Cerebellar nuclear complex (tissue), 1 donor: ENCODE data around the gene TNNT3.
"Not testable (repeated sequence)": the region's sequence is repeated elsewhere in the genome, so short reads cannot be mapped to it uniquely, and the experiment has no call there.

Source experiments
- DNase-seq, 2 experiments: peaks; one replicate each; lab custom pipeline; 2025; lab: John Stamatoyannopoulos, UW

The TNNT3 gene

DNA sequence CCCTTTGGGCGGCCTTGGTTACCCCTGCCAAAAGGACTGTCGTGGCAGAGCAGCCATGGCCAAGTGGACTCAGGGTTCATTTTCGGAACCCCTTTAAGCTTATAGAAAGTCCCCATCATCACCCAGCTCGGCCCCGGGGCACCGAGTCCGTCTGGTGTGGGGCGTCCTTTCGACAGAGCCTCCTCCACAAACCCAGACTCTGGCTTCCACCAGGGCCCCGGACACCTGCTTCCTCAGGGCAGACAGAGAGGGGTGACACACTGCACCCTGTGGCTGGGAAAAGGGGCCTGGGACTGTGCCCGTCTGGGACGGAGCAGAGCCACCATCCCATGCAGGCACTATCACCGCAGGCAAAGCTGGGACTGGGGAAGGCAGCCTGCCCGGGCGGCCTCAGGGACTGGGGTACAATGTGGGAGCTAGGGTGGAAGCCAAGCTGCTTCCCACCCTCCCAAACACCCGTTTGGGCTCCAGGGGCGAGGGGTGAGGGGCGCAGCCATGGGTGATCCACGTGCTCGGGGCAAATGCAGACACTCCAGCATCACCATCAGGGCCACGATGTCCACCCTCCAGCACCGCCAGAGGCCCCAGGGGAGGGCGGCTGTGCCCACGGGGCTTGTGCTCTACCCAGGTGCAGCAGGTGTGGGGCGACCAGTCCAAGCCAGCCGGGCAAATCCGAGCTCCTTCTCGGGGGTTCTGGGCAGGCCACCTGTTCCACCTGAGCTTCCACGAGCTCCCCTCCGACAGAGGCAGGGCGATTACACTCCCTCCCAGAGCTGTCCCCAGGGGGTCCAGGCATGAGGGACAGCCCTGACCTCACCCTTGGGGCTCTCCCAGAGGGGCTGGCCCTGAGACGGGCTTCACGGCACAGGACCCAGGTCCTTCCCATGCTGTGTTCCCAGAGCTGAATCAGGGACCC is 15.9 kb downstream of the TNNT3 start:
- DNase-seq, result no peak

DNA sequence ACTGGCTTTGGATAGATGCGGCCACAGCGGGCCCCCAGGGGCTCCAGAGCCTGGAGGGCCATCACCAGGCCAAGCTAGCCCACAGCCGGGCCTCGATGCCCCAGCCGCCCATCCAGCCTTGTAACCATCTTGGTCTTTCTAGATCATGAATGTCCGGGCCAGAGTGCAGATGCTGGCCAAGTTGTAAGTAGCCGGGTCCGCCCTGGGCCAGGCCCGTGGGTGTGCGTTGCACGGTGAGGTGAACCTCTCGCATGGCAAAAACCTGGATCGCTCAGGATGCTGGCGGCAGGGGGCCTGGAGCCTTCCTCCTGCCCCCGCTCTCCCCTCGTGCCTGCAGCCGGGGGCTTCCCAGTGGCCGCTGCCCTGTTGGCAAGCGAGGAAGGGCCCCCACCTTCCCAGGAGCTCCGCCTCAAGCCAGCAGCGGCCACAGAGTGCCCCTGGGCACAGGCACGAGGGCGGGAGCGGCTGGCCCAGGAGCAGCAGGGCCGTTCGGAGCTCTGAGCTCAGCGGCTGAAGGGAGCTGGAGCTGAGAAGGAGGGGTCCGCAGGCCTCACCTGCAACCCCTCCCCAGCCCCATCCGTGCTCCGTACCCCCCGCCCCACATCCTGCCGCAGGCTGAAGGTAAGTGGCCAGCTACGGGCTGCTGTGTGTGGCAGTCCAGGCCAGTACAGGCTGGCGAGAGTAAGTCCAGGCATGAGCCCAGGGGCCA is 16.7 kb downstream of the TNNT3 start:
- DNase-seq, result no peak

DNA sequence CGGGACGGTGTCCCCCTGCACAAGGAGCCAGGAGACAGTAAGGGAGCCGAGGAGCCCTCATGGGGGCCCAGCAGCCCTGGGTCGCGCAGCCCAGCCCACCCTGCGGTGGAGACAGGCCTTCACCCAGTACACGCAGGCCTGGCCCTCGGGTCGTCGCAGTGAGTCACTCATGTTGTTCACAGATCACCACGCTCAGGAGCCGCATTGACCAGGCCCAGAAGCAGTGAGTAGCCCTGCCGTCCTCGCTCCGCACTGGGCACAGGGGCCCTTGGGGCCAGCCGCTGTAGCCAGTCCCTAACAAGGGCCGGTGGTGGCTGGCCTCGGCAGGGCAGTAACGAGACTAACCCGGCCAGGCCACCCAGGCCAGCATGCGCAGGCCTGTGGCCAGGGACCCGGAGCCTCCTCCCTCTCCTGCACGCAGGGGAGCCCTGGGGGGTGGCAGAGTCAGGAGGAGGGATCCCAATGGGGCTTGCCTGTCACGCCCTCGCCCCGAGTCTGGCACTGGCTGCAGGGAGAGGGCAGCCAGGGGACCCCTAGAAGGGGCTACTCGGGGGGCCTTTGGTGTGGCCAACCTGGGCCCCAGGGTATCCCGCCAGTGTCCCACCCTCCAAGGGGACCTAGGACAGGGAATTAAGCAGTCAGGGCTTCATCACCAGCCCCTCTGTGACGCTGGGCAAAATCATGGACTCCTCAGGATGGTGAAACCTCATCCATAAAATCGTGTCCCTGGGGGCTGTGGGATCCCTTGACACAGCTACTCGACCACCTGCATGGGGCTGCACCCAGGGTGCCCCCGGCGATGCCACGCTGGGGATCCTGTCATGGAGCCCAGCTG is 17.5 kb downstream of the TNNT3 start:
- no peak for DNase-seq

DNA sequence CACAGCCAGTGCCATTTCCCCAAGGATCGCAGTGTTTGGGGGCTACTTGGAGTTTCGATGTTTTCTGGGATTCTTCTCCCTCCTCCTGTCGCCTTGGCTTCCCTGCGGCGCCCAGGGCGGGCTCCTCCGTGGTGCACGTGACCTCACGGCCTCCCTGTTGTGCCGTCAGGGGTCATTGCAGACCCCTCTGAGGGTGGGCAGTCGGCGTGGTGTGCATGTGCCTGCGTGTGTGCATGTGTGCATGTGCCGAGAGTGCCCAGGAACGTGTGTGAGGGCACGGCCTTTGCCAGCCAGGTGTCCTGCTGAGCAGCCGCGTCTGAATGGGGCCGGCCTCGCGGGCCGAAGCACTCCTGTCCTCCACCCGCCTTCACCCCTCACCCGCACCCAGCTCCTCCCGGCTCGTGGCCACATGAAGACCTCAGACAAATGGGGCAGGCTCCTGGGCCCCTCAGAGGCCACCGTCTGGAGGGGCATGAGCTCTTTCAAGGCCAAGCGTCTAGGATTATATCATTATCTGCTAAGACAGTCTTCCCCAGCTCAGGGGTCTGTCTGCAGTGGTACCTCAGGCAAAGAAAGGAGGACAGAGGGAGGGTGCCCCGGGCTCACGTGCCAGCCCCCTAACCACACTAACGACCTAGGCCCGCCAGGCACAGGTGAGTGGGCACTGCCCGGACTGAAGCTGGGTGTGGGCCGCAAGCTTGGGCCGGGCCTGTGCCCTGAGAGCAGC is 18.3 kb downstream of the TNNT3 start:
- DNase-seq, result no peak

DNA sequence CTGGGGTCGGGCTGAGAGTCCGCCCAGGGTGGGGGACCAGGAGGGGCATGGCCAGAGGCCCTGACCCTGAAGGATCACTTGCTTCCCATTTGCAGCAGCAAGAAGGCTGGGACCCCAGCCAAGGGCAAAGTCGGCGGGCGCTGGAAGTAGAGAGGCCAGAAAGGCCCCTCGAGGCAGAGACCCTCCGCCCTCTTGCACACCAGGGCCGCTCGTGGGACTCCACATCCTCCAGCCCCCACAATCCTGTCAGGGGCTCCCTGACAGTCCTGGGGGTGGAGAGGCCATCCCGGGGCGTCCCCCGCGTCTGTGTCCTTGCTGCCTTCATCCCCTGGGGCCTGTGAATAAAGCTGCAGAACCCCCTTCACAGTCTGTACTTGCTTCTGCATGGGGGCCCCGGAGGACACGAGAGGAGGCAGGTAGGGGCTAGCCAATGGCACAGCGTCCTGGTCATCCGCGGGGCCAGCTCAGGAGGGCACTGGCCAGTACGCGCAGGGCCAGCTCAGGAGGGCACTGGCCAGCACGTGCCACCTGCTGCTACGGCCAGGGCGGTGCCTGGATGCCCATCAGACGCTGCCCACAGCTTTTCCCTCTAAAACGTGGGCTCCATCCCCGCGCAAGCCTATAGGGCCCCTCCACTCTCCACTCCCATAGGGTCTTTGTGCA is 19.0 kb downstream of the TNNT3 start:
- DNase-seq, result no peak

DNA sequence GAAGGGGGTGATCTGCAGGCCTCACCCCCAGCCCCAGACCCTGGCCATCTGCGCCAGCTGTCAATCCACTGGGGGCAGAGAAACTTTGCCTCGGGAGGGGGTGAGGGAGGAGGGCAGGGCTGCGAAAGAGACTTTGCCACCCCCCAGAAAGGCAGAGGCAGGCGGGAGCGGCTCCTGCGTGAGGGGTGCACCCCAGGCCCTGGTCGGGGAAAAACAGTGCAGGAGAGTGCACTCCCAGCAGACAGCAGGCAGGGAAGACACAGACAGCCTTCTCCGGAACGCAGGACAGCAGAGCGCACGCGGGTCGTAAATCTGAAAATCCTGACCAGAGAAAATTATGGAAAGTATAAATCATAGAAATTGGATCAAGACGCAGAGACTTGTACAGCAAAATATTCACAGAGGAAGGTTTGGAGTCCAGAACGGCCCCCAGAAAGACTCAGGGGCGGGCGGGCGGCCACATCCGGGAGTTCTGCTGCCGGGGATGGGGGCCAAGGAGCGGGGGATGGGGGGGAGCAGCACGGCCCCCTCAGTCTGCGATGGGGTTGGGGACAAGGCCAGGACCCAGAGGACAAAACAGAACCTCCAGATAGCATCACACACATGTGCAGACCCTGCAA is 19.6 kb downstream of the TNNT3 start:
- no peak for DNase-seq

DNA sequence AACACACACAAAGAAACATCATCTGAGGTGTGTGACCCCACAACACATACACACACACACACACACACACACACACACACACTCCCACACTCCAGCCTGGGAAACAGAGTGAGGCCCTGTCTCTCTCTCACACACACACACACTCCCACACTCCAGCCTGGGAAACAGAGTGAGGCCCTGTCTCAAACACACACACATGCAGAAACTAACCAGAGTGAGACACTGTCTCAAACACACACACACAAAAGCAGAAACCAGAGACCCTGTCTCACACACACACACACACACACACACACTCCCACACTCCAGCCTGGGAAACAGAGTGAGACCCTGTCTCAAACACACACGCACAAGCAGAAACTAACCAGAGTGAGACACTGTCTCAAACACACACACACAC is 20.3 kb downstream of the TNNT3 start:
- not testable (repeated sequence) for DNase-seq

DNA sequence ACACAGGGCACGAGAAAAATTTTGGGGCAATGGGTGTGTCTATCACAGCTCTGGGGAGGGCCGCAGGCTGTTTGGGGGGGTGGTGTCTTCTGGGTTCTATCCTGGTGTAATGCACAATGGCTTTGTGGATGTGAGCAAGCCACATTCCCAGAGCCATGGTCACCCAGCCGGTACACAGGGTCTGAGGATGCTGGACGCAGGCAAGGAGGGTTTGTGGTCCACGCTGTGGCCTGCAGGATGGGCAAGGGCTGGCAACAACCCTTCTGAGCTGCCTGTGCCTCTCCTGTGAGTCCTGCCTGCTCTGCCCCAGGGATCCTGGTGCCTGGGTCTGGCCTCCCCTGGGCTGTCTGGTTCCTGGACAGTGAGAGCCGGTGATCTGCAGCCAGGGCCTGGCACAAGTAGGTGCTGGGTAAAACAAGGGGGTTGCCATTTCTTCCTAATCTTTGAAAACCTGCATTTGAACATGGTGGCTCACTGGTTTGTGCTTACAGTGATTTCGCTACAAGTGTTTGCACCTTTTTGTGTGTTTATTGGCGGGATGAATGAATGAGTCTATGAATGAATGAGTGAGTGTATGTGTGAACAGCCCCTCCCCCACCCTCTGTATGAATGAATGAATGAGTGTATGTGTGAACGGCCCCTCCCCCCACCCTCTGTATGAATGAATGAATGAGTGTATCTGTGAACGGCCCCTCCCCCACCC is 23.2 kb downstream of the TNNT3 start:
- DNase-seq, result no peak

DNA sequence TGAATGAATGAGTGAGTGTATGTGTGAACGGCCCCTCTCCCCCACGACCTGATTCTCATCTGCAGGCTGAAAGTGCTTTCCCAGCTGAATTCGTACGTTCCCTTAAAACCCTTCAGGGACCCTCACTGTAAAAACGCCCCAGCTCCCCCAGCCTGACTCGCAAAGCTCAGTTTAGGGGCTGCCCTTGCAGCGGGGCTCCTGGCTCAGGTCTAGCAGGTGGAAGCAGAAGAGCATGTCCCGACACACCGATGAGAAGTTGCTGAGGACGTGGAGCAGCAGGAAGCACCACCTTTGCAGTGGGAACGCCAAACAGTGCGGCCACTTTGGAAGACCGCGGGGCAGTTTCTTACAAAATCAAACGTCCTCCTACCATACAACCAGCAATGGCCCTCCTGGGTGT is 24.1 kb downstream of the TNNT3 start:
- no peak for DNase-seq

DNA sequence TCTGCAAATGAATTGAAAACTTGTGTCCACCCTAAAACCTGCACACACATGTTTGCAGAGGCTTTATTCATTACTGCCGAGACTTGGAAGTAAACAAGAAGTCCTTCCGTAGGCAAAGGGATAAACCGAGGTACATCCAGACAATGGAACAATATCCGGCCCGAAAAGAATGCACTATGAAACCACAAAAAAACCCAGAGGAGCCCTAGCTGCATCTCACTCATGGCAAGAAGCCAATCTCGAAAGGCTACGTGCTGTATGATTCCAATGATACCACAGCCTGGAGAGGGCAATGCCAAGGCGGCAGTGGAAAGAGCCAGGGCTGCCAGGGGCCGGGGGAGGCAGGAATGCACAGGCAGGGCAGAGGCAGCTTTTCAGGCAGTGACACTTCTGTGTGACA is 24.5 kb downstream of the TNNT3 start:
- no peak for DNase-seq

DNA sequence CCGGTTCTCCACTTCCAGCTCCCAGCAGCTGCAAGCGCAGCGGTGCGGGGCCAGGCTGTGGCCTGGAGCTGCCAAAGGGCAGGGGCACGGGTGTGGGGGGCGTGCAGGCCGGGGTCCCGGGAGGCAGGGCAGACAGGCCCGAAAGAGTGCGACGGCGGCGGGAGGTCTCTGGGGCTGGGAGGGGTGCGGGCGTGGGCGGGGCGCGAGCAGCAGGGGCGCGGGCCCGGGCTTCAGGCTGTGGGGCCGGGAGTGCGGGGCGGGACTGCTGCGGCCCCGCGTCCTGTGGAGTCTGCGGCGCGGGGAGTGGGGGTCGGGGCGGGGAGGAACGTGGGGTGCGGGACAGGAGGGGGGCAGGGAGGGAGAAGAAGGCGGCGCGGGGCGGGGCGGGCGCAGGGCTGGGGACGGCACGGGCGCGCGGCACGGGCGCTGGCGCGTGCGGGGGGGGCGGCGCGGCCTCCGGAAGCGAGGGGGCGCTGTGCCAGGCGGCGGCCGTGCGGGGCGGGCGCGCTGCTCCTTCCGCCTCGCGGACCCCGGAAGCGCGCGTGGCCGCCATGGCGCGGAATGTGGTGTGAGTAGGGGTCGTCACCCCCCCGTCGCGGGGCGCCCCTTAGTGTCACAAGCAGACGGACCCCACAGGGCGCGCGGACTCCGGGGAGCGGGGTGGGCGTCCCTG is 27.4 kb downstream of the TNNT3 start, which contains the start of gene MRPL23:
MRPL23 (plus strand) TSS at position 521 of the 673 bp plus-strand sequence; CDS start at position 552, 31 bp downstream.
- no peak for DNase-seq

DNA sequence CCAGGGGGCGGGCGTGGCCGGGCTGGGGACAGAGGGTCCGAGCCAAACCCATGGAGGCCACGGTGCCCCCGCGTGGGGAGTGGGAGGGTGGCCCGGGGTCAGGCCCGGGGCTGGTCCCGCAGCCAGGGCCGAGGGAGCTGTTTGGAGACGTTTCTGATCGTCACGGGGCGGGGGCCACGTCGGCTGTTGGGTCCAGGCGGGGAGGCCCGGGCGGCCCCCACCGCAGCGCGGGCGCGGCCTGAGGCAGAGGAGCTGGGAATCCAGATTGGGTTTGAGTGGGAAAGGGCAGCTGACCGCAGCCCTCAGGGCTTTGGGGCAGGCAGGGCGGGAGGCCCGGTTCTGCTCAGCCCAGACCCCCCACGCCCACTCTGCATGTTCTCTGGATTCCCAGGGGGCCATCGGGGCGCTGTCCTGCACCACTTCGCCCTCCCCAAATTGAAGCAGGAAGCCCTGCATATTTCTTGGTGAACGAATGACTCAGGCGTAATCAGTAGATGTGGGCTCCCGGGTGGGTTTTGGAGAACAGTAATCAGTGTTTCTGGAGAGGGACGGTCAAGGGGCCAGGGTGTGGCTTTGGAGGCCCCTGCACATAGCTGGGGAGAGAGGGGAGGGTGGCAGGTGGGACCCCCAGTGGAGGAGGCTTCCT is 28.2 kb downstream of the TNNT3 start:
- no peak for DNase-seq

DNA sequence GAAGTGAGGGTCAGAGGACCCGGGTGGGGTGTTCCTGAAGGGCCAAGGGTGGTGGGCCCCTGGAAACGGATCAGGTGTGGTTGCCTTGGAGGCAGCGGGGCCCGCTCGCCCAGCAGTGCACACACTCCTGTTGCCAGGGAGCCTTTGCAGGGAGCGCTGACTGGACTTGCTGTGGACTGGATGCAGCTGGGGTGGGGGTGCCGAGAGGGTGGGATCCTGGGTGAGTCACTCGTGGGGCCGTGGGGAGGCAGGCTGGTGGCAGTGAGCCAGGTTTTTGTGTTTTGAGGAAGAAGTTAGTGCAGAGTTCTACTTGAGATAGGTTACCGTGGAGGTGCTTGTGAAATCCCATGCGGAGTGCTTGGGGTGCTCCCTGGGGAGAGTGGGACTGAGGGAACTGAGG is 28.9 kb downstream of the TNNT3 start:
- DNase-seq, result no peak

DNA sequence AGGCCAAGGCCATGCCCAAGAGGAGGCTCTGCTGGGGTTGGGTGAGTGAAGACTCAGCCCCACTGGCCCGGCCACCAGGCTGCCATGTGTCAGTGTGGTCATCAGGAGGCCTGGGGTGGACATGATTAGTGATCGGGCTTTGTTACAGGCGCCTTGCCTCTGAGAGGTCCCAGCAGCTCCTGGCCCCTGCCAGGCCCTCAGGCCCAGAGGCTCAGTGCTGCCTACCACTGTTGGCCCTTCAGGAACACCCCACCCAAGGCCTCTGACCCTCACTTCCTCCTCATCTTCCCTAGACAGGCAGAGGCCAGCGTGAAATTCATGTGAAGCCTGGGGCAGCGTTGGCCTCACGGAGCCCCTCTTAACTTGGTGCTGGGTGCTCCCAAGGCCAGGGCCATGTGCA is 29.8 kb downstream of the TNNT3 start:
- no peak for DNase-seq

DNA sequence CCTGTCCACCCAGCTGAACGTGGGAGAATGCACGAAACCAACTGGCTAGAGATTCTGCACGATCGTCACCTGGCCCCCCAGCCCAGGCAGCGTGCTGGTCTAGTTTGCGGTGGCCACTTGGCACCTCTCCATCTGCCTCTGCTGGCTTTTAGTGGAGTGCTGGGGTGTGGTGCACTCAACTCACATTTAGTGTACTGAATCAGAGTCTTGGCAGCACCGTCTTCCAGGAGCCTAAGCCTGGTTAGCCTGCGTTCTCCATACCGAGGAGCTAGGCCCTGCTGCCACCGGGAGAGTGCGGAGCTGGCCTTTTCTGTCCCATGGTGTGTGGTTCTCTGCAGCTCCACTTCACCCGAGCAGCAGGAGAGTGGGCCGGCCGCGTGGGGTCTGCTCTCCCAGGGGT is 30.4 kb downstream of the TNNT3 start:
- DNase-seq, result no peak

DNA sequence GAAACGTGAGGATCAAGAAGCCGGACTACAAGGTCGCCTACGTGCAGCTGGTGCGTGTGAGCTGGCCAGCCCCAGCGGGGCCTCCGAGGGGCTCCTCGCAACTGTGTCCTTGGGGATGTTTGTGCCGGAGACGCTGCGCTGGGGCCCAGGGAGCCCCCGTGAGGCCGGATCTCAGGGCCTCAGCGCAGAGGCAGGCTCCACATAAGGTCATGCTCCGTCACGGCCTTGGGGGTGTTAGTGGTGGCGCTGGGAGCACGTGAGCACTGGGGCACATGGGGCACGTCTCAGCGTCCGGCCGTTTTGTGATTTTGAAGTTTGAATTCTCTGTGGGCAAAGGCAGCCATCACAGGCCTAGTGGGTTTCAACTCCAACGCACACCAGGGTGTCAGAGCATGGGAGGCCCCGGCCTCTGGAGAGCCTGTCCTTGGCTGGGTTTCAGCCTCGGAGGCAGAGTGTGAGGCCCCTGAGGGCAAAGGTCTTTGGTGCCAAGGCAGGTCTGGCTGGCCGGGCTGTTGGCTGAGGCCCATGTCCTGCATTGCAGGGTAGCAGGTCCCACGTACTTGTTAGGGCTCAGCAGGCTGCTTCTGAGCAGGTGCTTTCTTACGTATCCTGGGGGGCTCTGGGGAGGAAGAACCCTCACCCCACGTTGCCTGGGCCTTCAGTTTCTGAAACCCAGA is 33.4 kb downstream of the TNNT3 start:
- DNase-seq, result no peak

DNA sequence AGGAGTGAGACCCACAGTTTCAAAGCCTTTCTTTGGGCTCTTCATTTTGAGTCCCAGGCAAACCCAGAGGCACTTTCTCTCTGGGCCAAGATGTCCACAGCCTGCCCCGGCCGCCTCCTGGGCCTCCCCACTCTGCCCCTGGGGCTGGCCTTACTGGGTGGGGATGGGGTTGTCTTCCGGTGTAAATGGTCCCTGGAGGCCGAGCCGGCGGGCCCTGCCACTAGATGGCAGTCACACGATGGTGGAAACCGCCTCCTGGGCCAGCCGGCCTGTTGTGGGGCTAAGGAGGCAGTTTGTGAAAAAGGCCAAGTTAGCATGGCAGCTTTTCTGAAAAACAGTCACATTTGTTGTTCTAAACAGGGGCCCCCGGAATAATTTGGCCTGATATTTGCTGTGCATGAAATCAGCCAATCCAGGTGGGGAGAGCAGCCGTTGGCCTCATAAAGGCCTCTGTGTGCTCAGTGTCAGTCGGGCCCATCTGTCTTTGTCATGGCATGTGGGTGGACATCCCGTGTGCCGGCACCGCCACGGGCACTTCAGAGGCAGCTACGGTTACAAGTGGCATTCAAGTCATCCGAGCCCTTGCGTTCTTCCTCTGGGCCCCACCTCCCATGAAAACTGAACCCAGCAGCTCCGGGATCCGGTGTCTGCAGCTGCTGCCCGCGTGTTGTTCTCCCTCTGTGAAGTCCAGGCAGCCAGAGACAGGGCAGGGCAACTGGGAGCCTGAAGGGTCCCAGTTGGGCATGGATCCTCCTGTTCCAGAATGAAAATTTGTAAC is 34.2 kb downstream of the TNNT3 start:
- DNase-seq, result no peak

DNA sequence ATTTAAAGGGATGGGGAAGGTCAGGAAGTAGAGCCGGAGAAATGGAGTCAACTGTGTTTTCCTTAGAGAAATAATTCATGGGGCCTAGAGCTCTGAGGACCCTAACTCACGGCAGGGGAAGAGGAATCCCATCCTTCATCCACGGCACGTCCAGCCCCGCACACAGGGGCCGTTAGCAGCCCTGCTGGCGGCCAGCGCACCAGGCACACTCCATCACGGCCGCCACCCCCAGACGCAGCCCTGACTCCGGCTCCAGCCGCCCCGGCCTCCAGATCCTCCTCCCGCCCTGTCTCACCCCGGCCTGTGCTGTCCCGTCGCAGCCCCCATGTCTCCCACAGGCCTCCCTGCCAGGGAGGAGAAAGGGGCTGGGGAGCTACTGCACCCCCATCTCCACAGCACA is 38.9 kb downstream of the TNNT3 start:
- no peak for DNase-seq
